ENCODE results near the gene ROPN1. TPM values are rescaled to one million over a fixed set of nuclear protein-coding genes. Genes with fewer than 3 reads are reported as not detected.
"Not testable (repeated sequence)": the region's sequence is repeated elsewhere in the genome, so short reads cannot be mapped to it uniquely, and the experiment has no call there.

The ROPN1 gene
- polyA plus RNA-seq (2012; ENCODE audit: missing spikeins): not detected

GRCh38 chr3:123991730-123992588 lies at the start of gene ROPN1:
Gene ROPN1 (minus strand): TSS chr3:123992124. CDS start chr3:123980481, 11,643 bp downstream.
- not testable (repeated sequence) for DNase-seq (ENCODE audit: insufficient read length)
- FAIRE-seq: peak; percentile 77

- FAIRE-seq (no peak), DNase-seq (ENCODE audit: insufficient read length) (no peak)
- TF ChIP-seq TAF1 (IDR thresholded peaks at IDR 0.05; ENCODE audit: borderline replicate concordance, low read depth, low read length) (no peak), POLR2A (IDR thresholded peaks at IDR 0.05; ENCODE audit: low read depth, low read length) (no peak), POLR2AphosphoS5 (IDR thresholded peaks at IDR 0.05; ENCODE audit: low read depth, low read length) (no peak)
These were observed 49.6 kb upstream of the ROPN1 start for GRCh38 chr3:124041553-124041952.

- FAIRE-seq: no peak
These were observed 45.4 kb upstream of the ROPN1 start for GRCh38 chr3:124037326-124037725.

GRCh38 chr3:124036214-124036613 lies 44.3 kb upstream of the ROPN1 start:
- not testable (repeated sequence) for DNase-seq (ENCODE audit: insufficient read length); FAIRE-seq

More at GRCh38 chr3:124037326-124037725, 45.4 kb upstream of the ROPN1 start:
- no peak for DNase-seq (ENCODE audit: insufficient read length)
- TF ChIP-seq TAF1 (IDR thresholded peaks at IDR 0.05; ENCODE audit: borderline replicate concordance, low read depth, low read length) (no peak), POLR2AphosphoS5 (IDR thresholded peaks at IDR 0.05; ENCODE audit: low read depth, low read length) (no peak), POLR2A (IDR thresholded peaks at IDR 0.05; ENCODE audit: low read depth, low read length) (no peak)

- no peak for TF ChIP-seq POLR2AphosphoS5 (IDR thresholded peaks at IDR 0.05; ENCODE audit: low read depth, low read length)
- TF ChIP-seq TAF1 (IDR thresholded peaks at IDR 0.05; ENCODE audit: borderline replicate concordance, low read depth, low read length): no peak
- TF ChIP-seq POLR2A (IDR thresholded peaks at IDR 0.05; ENCODE audit: low read depth, low read length): no peak
- FAIRE-seq: no peak
- no peak for DNase-seq (ENCODE audit: insufficient read length)
These were observed 43.7 kb upstream of the ROPN1 start for GRCh38 chr3:124035463-124036121.

- TF ChIP-seq POLR2AphosphoS5 (IDR thresholded peaks at IDR 0.05; ENCODE audit: low read depth, low read length): no peak
- TF ChIP-seq TAF1 (IDR thresholded peaks at IDR 0.05; ENCODE audit: borderline replicate concordance, low read depth, low read length): no peak
- TF ChIP-seq POLR2A (IDR thresholded peaks at IDR 0.05; ENCODE audit: low read depth, low read length): no peak
- DNase-seq (ENCODE audit: insufficient read length) (no peak), FAIRE-seq (no peak)
These were observed 42.9 kb upstream of the ROPN1 start for GRCh38 chr3:124034844-124035152.

GRCh38 chr3:124034016-124034843 lies 42.3 kb upstream of the ROPN1 start:
- DNase-seq (ENCODE audit: insufficient read length) (no peak), FAIRE-seq (no peak)
- TF ChIP-seq POLR2A (IDR thresholded peaks at IDR 0.05; ENCODE audit: low read depth, low read length): no peak
- TF ChIP-seq POLR2AphosphoS5 (IDR thresholded peaks at IDR 0.05; ENCODE audit: low read depth, low read length): no peak
- no peak for TF ChIP-seq TAF1 (IDR thresholded peaks at IDR 0.05; ENCODE audit: borderline replicate concordance, low read depth, low read length)

GRCh38 chr3:124033360-124034015 lies 41.6 kb upstream of the ROPN1 start, which contains the start of gene KALRN:
Gene KALRN (plus strand): TSS chr3:124033369.
- DNase-seq (ENCODE audit: insufficient read length) (no peak), FAIRE-seq (no peak)
- no peak for TF ChIP-seq POLR2A (IDR thresholded peaks at IDR 0.05; ENCODE audit: low read depth, low read length)
- no peak for TF ChIP-seq TAF1 (IDR thresholded peaks at IDR 0.05; ENCODE audit: borderline replicate concordance, low read depth, low read length)
- TF ChIP-seq POLR2AphosphoS5 (IDR thresholded peaks at IDR 0.05; ENCODE audit: low read depth, low read length): no peak

- FAIRE-seq (no peak), DNase-seq (ENCODE audit: insufficient read length) (peak; percentile 71)
- TF ChIP-seq TAF1 (IDR thresholded peaks at IDR 0.05; ENCODE audit: borderline replicate concordance, low read depth, low read length) (no peak), POLR2A (IDR thresholded peaks at IDR 0.05; ENCODE audit: low read depth, low read length) (no peak), POLR2AphosphoS5 (IDR thresholded peaks at IDR 0.05; ENCODE audit: low read depth, low read length) (no peak)
These were observed 41.0 kb upstream of the ROPN1 start for GRCh38 chr3:124032881-124033359.

GRCh38 chr3:124032311-124032880 lies 40.5 kb upstream of the ROPN1 start:
- DNase-seq (ENCODE audit: insufficient read length): no peak
- TF ChIP-seq POLR2AphosphoS5 (IDR thresholded peaks at IDR 0.05; ENCODE audit: low read depth, low read length) (no peak), TAF1 (IDR thresholded peaks at IDR 0.05; ENCODE audit: borderline replicate concordance, low read depth, low read length) (no peak), POLR2A (IDR thresholded peaks at IDR 0.05; ENCODE audit: low read depth, low read length) (no peak)

GRCh38 chr3:124026516-124026915 lies 34.6 kb upstream of the ROPN1 start:
- TF ChIP-seq TAF1 (IDR thresholded peaks at IDR 0.05; ENCODE audit: borderline replicate concordance, low read depth, low read length) (no peak), POLR2AphosphoS5 (IDR thresholded peaks at IDR 0.05; ENCODE audit: low read depth, low read length) (no peak), POLR2A (IDR thresholded peaks at IDR 0.05; ENCODE audit: low read depth, low read length) (no peak)
- no peak for FAIRE-seq
- DNase-seq (ENCODE audit: insufficient read length): no peak

More at GRCh38 chr3:124032311-124032880, 40.5 kb upstream of the ROPN1 start:
- FAIRE-seq: no peak

- peak; percentile 73 for FAIRE-seq
- DNase-seq (ENCODE audit: insufficient read length): not testable (repeated sequence)
These were observed 31.6 kb upstream of the ROPN1 start for GRCh38 chr3:124023531-124023930.
